RWPE1 (cell line): ENCODE results near the gene ATXN1.
"Not testable (repeated sequence)": the region's sequence is repeated elsewhere in the genome, so short reads cannot be mapped to it uniquely, and the experiment has no call there.

Experiments
- CTCF ChIA-PET: fragments of 350-600 bp; sonication (Branson Sonifier 250); formaldehyde crosslinking; extraction: SDS; loops from one replicate; lab custom pipeline; 2021; lab: Yijun Ruan, JAX
- POLR2A ChIA-PET: fragments of 400-600 bp; formaldehyde crosslinking; extraction: SDS; loops from one replicate; lab custom pipeline; 2020; ENCODE audit warnings: antibody characterized with exemption; ENCODE audit not compliant: low non-redundant PET; lab: Yijun Ruan, JAX
- DNase-seq: peaks from one replicate; pipeline ENCODE4 v3.0.0; 2012; ENCODE audit warnings: low spot score
- H3K27ac ChIP-seq: fragments of 450-650 bp; 2 replicates; pipeline ENCODE4 v1.5.1; 2017
- TF ChIP-seq, protein P1 (sequence below): fragments of 450-650 bp; conservative IDR thresholded peaks from 2 replicates; pipeline ENCODE4 v1.5.1; 2017; ENCODE audit warnings: low read depth, mild to moderate bottlenecking

Gene ATXN1

DNA sequence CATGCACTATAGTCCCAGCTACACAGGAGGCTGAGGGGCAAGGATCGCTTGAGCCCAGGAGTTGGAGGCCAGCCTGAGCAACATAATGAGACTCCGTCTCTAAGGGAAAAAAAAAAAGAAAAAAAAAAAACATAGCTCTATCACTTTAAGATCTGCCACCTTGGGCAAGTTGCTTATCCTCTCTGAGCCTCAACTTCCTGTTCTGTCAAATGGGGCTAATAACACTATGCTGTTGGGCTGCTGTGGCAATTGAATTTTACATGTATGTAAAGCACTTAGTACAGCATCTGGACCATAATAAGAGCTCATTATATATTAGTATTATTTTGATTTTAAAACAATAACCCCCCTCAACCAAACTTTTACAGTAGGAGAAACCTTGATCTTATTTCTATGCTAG is 141.5 kb downstream of the ATXN1 start:
- CTCF ChIA-PET, result interaction anchor here (0.6 kb wide), 1 partner anchor 41 kb away, joined by 5 read pairs; no protein-coding TSS in a partner anchor
- POLR2A ChIA-PET, result no interaction called here
- no peak overlapping the region for H3K27ac ChIP-seq
- no peak for DNase-seq
- TF ChIP-seq, protein P1, sequence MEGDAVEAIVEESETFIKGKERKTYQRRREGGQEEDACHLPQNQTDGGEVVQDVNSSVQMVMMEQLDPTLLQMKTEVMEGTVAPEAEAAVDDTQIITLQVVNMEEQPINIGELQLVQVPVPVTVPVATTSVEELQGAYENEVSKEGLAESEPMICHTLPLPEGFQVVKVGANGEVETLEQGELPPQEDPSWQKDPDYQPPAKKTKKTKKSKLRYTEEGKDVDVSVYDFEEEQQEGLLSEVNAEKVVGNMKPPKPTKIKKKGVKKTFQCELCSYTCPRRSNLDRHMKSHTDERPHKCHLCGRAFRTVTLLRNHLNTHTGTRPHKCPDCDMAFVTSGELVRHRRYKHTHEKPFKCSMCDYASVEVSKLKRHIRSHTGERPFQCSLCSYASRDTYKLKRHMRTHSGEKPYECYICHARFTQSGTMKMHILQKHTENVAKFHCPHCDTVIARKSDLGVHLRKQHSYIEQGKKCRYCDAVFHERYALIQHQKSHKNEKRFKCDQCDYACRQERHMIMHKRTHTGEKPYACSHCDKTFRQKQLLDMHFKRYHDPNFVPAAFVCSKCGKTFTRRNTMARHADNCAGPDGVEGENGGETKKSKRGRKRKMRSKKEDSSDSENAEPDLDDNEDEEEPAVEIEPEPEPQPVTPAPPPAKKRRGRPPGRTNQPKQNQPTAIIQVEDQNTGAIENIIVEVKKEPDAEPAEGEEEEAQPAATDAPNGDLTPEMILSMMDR, result no peak

DNA sequence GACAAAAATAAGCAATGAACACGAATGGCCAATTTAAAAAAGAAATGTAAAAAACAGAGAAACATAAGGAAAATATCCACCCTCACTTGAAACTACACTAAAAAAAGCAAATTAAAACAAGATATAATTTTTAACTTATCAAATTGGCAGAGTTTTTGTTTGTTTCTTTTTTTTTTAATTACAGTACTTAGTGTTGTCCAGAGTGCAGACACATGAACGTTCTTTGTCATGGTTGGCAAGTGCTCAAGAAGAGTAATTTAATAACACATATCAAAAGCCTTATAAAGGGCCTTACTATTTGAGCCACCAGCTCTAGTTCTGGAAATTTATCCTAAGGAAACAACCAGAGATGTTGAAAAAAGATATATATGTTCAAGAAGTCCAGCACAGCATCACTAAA is 142.3 kb downstream of the ATXN1 start:
- no peak overlapping the region for H3K27ac ChIP-seq
- no peak for DNase-seq
- CTCF ChIA-PET, result no interaction called here
- TF ChIP-seq, protein P1, result no peak
- POLR2A ChIA-PET, result no interaction called here

DNA sequence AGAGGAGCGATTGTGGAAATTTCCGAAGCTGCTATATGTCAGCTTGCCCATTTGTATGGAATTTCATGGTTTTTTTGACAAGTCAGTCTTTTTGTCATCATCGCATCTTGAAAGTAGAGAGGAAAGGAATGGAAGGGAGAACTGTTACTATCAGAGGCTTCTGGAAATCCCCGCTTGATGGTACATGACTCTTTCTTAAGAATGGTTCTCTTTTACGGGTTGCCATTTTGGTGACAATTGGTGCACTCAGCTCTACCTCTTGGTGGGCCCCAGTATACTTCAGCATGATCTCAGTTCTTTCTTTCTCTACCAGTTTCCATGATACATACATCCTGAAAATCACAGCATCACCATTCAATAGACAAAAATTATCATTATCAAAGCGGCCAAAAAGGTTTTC is 146.0 kb downstream of the ATXN1 start:
- POLR2A ChIA-PET, DNase-seq, CTCF ChIA-PET, H3K27ac ChIP-seq: not testable (repeated sequence)

DNA sequence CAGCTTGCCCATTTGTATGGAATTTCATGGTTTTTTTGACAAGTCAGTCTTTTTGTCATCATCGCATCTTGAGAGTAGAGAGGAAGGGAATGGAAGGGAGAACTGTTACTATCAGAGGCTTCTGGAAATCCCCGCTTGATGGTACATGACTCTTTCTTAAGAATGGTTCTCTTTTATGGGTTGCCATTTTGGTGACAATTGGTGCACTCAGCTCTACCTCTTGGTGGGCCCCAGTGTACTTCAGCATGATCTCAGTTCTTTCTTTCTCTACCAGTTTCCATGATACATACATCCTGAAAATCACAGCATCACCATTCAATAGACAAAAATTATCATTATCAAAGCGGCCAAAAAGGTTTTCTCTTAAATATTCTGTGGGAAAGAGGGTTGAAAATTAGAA is 147.1 kb downstream of the ATXN1 start:
- DNase-seq, H3K27ac ChIP-seq, POLR2A ChIA-PET: not testable (repeated sequence)
- CTCF ChIA-PET, result interaction anchor here (1.1 kb wide), 1 partner anchor 149 kb away, joined by 3 read pairs; no protein-coding TSS in a partner anchor

DNA sequence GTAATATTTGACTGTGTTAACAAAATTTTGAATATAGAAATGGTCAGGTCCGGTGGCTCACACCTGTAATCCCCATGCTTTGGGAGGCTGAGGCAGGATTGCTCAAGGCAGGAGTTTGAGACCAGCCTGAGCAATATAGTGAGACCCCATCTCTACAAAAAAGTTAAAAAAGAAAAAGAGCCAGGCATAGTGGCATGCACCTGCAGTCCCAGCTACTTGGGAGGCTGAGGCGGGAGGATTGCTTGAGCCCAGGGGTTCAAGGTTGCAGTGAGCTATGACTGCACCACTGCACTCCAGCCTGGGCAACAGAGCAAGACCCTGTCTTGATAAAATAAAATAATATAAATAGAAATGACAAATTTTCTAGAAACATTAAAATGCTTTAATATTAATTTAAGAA is 147.8 kb downstream of the ATXN1 start:
- CTCF ChIA-PET, result interaction anchor here (1.1 kb wide), 1 partner anchor 150 kb away, joined by 3 read pairs; no protein-coding TSS in a partner anchor
- POLR2A ChIA-PET, H3K27ac ChIP-seq, DNase-seq: not testable (repeated sequence)

DNA sequence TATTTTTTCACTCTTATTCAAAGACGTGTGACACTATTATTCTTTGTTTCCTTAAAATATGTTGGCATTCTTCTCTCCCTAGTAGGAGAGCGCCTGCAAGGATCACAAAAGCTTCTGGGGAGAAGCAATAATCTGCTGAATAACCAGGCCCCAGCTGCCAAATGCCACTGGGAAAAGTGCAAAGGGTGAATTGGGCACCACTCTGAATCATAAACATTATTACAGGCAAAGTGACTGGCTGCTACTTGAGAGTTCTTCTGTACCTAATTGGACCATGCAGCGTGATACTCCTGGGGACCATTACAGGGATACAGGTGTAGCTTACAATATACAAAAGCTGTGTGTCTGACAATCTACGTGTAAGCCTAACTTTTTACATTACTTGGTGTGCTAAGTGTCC is 152.8 kb downstream of the ATXN1 start:
- TF ChIP-seq, protein P1, result no peak
- H3K27ac ChIP-seq, result no peak overlapping the region
- CTCF ChIA-PET, result no interaction called here
- DNase-seq, result no peak
- POLR2A ChIA-PET, result no interaction called here

DNA sequence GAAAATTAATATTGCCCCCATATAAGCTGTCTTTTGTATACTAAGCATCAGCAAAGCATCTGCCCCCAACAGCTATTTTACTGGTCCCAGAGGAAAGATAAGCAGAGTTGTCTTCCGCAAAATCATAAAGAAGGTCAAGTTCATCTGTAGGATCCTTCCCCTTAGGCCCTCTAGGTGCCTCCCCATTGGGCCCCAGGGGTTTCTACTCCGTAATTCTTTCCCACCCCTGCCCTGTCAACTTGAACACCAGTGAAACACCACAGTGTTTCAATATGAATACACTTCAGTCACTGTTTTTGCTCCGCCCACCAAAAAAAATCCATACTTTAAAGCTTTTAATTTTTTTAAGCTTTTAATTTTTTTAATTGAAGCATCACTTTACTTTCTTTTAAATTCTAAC is 159.2 kb downstream of the ATXN1 start:
- ChIA-PET POLR2A (no interaction called here), CTCF (interaction anchor here (0.6 to 0.7 kb wide), 2 partner anchors 14 to 403 kb away, joined by 3 to 5 read pairs; no protein-coding TSS in a partner anchor)
- TF ChIP-seq, protein P1, result no peak
- DNase-seq, result no peak
- no peak overlapping the region for H3K27ac ChIP-seq

DNA sequence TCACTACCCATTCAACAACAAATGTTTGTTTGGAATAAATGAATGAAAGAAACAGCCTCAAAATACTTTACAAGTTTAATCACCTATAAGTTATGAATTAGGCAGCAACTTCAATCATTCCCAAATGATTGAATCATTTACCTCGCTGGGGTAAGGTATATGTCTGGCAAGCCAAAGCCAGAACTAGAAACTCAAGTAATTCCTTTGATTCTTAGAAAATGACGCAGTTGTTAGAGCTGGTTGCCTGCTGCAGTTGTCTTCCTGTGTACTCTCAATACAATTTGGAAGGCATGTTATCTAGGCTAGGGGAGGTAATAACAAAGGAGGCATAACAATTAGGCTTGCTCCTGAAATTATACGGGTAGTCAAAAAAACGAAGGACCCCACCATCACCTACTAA is 160.6 kb downstream of the ATXN1 start:
- POLR2A ChIA-PET, result no interaction called here
- no peak overlapping the region for H3K27ac ChIP-seq
- TF ChIP-seq, protein P1, result no peak
- no peak for DNase-seq
- CTCF ChIA-PET, result no interaction called here
